Urothelium cell line (cell line): ENCODE results near the gene YBX2.

Experiments used
- DNase-seq: peaks from one replicate; pipeline ENCODE4 v3.0.0; 2011; ENCODE audit warnings: low spot score, mixed read lengths
- FAIRE-seq: peaks from 2 replicates; lab custom pipeline; 2011; peaks lifted over from hg19 to GRCh38; lab: Jason Lieb, UNC

Gene YBX2

DNA sequence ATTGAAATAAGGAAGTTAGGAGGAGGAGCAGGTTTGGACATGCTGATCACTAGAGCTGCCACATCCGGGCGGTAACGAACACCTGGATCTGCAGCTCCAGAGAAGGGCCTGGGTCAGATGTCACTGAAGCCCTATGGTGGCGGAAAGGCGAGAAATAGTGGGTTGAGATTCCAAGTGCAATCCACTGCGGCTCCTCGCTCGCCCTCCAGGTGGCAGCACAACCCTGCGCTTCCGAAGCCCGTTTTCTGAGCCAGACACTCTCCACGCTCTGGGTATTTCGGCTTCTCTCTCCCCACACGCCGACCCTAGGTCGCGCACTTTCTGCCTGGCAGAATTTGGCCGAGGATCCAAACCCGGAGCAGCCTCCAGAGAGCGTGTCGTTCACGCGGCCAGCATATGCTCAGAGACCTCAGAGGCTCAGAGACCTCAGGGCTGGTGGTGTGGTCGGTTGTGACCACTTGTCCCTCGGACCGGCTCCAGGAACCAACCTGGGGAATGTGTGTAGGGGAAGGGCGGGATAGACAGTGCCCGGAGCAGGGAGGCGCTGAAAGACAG lies 13.8 kb downstream of the YBX2 start:
- no peak for FAIRE-seq
- peak; percentile 69 for DNase-seq

DNA sequence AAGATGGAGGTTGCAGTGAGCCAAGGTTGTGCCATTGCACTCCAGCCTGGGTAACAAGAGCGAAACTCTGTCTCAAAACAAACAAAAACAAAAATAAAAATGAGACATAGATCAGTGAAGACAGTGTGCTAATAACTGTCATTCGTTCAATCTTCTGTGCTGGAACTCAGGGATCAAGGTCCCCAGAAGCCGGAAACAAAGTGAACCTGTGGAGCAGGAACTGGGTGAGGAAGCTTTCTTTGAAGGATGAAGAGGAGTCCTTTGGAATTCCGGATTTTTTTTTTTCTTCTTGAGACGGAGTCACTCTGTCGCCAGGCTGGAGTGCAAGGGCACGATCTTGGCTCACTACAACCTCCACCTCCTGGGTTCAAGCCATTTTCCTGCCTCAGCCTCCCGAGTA lies 15.0 kb downstream of the YBX2 start:
- FAIRE-seq, result no peak
- DNase-seq, result no peak

DNA sequence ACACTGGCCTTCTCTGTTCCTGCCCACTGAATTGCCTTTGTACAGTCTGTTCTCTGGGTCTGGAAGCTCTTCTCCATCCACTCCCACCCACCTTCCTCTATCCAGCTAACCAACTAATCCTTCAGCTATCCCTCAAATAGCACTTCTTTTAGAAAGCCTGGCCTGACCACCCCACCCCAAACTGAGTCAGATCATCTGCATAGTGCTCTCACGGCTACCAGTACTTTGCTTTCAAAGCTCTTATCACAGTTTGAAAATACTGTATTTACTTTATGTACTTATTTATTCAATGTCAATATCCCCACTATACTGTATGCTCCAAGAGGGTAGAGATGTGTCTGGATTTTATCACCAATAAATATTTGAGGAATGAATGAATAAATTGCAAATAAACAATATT lies 27.7 kb downstream of the YBX2 start:
- no peak for DNase-seq
- FAIRE-seq, result no peak

DNA sequence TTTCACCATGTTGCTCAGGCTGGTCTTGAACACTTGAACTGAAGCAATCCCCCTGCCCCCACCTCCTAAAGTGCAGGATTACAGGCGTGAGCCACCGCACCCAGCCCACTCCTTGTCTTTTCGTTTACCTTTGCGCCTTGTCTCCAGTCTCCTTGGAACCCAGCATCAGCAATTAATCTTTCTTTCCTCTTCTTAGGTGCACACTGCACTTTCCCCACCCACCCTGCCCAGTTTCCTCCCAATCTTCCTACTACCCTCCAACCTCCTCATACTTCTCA lies 30.7 kb downstream of the YBX2 start:
- FAIRE-seq, result no peak
- no peak for DNase-seq

DNA sequence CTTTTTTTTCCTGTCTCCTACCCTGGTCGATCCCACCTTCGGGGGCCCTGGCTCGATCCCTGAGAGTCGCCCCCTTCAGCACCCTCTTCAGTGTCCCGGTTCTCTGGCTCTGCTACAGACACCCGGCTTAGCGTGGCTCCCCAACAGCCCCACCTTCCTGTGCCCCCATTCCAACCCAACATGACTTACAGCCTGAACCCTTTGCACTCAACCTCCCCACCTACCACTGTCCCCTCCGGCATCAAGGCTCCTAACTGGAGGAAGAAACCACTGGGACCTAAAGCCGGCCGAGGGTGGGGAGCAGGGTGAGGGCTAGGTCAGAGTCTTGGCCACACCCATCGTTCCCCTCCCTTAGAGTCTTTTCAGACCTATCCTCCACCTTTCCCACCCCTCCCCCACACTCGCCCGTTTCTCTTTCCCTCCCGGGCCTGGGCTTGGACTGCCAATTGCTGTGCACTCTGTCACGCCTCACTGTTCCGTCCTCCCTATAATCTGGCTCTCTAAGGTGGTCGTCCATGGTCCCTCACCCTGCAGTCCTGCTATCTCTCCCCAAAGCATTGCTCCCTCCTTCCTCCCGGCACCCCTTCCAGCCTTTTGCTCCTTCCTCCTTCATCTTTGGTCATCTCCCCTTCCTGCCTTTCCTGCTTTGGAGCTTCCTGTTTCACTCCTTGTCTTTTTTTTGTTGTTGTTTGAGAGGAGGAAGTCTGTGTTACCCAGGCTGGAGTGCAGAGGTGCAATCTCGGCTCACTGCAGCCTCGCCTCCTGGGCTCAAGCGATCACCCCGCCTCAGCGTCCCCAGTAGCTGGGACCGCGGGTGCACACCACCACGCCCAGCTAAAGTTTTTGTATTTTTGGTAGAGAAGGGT lies 31.3 kb downstream of the YBX2 start:
- FAIRE-seq (no peak), DNase-seq (no peak)

DNA sequence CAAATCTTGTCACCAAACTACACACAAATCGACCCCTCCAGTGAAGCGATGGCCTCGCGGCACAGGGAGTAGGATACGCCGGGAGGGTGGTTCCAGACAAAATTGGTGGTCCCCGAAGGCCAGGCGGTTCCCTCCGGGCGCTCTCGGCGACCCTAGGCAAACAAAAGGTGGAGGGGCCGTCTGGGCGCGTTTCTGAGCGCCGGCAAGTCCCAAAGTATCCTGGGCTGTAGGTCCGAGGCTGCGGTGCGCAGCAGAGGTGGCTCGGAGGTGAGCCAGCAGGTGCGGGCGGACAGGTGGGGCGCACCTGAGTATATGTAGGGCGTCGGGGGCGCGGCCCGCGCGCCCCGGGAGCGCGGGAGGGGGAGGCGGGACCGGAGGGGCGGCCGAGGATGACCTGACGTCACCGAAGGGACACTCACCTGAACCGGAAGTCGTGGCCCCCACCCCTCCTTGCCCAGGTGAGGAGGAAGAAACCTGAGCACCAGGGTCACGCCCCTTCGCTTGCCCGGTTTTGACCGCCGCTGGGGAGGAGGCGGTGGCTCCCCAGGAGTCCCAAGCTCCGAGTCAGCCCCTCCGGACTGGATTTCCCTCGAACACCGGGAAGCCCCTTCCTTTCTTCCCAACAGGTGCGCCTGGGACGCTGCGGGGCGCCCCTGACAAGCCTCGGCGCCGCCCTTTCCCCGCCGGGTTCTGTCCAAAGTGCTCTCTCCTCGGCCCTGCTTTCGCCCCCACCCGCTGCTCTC lies 32.1 kb downstream of the YBX2 start, which contains the start of gene CLDN7:
CLDN7 (minus strand) TSS at position 287 of the 743 bp plus-strand sequence. CDS start 435 bp downstream, outside the sequence.
- DNase-seq (no peak), FAIRE-seq (no peak)

DNA sequence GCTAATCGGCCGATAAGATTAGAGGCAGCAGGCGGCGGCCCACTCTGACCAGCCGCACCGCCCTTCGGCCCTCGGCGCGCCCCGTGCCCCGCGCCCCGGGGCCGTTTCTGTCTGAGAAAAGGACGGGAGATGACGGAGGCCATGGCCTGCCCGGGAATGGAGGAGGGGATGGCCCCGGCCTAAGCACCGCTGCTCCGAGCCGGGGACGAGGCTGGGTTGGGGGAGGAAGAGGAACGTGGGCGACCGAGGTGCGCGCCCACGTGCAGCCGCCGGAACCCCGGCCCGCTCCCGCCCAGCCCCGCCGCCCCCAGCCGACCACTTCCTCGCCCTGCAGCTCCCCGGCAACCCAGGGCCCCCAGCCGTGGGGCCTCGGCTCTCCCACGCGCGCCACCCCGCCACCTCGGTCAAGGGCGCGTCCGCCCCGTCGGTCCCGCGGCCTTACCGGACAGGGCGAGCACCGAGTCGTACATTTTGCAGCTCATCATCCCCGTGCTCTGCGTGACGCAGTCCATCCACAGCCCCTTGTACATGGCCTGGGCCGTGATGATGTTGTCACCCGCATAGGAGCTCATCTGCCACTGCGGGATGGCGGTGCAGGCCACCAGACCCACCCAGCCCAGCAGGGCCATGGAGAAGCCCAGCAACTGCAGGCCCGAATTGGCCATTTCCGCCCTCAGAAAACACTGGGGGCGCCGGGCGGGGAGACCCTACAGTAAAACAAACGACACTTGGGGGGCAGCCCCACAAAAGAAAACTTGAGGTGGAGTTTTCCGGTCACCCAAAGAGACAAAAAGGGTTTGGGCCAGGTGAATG lies 32.9 kb downstream of the YBX2 start:
- DNase-seq (no peak), FAIRE-seq (no peak)

DNA sequence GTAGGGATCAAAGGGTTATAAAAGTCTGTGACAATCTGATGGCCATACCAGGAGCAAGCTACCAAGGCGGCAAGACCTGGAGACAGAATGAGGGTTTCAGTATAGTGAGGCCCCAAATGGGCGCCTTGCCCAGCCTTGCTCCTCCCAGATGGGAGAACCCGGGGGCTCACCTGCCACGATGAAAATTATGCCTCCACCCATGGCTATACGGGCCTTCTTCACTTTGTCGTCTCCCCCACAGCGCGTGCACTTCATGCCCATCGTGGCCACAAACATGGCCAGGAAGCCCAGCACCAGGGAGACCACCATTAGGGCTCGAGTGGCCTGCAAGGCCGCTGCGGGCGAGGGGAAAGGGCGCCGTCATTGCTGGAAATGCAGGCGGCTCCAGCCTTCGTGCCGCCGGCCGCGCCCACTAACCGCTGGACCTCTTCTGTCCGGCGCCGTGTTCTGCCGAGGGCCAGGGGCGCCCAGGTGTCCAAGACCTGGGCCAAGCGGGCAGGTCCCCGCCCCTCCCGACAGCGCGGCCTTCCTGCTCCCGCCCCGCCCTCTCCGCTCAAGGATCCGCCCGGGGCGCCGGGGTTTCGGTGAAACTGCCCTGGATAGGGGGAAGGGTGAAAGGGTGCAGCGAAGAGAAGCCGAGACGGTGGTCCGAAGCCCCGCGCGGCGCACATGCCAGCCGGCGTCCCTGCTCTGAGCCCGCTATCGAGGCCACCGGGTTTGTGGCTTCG lies 33.6 kb downstream of the YBX2 start:
- FAIRE-seq (no peak), DNase-seq (no peak)

DNA sequence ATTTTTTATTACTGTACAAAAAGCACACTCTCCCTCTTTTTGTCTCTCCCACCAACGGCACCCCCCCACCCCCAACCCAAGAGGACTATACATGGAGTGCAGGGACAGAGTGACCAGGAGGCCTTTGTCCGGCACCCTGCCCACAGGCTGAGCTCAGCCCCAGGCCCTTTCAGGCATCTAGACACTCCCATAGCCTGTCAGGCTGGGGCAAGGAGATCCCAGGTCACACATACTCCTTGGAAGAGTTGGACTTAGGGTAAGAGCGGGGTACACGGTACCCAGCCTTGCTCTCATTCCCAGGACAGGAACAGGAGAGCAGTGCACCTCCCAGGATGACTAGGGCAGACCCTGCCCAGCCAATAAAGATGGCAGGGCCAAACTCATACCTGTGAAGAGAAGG lies 34.3 kb downstream of the YBX2 start:
- no peak for DNase-seq
- FAIRE-seq, result no peak

DNA sequence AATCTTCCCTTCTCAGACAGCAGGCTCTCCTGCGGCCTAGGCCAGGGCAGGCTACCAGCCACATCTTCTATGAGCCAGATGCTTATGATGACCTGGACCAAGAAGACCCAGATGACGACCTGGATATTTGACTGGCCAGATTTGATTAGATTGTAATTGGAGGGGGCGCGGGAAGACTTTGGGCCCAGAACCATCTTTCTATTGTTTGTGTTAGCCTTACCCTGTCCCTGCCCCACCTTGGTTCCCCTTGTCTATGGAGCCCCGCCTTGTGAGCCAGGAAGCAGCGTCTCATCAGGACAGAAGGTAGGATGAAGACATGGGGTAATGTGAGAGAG lies 34.9 kb downstream of the YBX2 start:
- DNase-seq, result no peak
- no peak for FAIRE-seq

DNA sequence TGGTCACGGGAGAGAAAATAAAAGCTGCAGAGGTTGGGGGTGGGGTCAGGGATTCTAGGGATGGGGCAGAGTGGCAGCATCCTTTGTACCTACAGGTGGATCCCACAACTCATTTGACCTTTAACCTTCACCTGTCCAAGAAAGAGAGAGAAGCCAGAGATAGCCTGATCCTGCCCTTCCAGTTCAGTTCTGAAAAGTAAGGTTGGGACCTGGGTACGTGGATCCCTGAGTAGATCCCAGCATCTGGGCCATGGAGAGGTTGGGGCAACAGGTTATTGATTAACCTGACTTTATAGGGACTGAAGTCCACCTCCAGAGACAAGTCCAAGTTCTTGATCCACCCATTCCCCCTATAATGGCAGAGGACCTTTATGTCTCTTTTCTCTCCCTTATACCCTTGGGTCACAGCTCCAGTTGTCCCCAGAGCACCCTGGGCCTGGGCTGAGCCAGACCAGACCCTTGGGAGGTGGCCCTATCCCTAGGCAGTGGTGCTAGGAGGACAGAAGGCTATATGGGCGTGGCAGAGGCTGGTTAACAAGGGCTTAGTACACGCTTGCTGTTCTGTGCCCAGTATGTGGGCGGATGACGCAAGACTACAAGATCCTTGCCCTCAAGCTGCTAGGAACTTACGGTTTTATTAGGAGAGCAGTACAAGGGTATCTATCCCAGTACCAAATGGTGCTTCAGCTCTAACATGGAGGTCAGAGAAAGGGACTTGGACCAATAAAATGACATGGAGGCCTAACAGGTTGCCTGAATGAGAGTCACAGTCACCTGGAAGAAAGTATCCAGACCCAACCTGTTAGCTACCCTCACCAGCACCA lies 35.5 kb downstream of the YBX2 start:
- DNase-seq (no peak), FAIRE-seq (no peak)

DNA sequence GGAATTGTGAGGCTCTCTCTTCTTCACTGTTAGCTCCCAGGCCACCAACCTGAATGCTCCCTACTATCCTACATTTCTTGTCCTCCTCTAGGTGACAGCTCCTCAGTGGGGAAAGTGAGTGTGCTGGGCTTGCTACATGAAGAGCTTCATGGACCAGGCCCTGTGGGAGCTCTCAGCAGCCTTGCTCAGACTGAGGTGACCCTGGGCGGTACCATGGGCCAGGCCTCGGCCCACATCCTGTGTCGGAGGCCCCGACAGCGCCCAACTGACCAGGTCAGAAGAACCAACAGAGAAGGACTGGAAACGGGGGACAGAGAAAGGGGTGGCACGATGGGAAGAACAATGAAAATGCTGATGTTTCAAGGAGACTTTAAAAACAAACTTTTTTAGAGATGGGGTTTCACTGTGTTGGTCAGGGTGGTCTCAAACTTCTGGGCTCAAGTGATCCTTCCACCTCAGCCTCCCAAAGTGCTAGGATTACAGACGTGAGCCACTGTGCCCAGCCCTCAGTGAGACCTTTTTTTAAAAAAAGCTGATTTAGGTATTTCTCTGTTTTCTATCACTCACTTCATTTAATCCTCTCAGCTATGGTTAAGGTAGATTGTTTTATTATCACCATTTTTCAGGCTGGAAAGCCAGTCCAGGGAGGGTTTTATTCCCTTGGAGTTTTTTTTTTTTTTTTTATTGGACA lies 37.5 kb downstream of the YBX2 start:
- FAIRE-seq (no peak), DNase-seq (no peak)

DNA sequence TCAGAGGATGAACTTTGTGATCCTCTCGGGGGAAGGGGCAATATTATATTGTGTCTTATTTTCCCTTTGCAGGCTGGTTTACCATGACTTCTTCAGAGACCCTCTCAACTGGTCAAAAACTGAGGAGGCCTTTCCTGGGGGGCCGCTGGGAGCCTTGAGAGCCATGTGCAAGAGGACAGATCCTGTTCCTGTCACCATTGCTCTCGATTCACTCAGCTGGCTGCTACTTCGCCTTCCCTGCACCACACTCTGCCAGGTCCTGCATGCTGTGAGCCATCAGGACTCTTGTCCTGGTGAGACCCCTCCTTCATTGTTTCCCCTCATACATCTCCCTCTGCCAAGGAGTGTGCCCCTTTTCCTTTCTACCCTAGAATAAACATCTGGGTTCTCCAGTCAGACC lies 39.9 kb downstream of the YBX2 start:
- no peak for DNase-seq
- FAIRE-seq, result no peak

DNA sequence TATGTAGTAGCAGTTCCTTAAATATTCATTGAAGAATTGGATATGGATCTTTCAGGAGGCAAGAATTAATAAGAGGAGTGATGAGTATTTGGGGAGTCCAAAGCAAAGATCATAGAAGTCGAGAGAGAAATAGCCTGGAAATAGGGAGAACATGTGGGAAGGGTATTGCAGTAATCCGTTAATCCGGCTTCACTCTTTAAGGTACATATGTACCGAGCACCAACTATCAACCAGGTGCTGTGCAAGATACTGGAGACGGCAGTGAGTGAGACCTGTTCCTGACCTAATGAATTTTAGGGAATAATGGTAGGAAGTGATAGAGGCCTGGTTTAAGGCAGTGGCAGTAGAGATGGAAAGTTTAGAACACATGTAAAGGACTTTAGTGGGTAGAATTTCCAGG lies 41.4 kb downstream of the YBX2 start:
- no peak for FAIRE-seq
- no peak for DNase-seq

DNA sequence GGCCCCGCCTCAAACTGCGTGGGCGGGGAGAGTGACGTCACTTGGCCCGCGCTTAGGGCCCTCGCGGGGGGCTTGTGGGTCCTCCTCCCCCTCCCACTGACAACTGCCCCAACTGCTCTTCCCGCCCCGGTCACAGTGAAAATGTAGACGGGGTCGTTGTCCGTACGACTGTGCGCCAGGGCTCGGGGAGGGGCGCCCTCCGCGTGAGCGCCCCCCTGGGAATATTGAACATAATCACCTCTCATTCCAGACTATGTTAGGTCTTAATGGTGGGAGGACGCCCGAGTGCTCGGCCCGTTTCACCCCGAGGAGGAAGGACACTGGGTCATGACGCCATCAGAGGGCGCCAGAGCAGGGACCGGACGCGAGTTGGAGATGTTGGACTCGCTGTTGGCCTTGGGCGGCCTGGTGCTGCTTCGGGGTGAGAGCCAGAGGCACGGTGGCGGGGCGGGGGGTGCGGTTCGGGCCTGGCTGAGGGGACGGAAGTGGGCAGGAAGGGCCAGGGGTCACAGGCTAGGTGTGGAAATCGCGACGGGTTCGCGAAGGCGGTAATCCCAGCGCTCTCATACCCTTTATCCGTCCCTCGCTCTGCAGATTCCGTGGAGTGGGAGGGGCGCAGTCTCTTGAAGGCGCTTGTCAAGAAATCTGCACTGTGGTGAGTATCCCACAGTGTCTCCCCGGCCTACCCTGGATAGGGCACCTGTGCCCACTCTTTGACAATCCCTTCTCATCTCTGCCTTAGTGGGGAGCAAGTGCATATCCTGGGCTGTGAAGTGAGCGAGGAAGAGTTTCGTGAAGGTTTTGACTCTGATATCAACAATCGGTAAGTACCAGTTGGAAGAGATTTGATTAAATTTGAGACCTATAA lies 42.0 kb downstream of the YBX2 start, which contains the start of gene ELP5:
ELP5 (plus strand) TSS at position 40 of the 868 bp plus-strand sequence; CDS start at position 376, 336 bp downstream.
- peak; percentile 84 for DNase-seq
- FAIRE-seq, result peak; percentile 13

DNA sequence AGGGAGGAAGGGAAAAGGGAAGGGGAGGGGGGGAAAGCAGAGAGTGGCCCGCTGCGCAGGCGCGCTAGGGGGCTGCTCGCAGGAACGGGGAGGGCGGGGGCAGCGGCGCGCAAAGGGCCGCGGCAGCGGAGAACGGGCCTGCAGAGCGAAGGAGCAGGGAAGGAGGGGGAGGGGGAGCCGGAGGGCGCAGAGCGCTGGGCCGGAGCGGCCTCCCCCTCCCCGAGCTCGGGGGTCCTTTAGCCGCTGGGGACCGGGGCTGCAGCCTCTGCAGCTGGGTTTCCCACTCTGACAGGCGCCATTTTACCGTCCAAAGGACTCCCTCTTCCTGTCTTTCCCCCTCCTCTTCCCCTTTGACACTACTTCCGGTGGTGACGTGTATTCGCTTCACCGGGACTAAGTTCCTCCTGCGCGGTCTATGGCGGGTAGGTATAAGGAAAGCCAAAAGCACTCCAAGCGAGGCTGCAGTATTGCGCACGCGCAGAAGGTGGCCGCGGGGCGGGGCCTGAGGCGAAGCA lies 42.7 kb downstream of the YBX2 start, which contains the start of gene CTDNEP1:
CTDNEP1 (minus strand) TSS at position 74 of the 515 bp plus-strand sequence. CDS start 438 bp downstream, outside the sequence.
- FAIRE-seq (peak; percentile 81), DNase-seq (peak; percentile 92)

DNA sequence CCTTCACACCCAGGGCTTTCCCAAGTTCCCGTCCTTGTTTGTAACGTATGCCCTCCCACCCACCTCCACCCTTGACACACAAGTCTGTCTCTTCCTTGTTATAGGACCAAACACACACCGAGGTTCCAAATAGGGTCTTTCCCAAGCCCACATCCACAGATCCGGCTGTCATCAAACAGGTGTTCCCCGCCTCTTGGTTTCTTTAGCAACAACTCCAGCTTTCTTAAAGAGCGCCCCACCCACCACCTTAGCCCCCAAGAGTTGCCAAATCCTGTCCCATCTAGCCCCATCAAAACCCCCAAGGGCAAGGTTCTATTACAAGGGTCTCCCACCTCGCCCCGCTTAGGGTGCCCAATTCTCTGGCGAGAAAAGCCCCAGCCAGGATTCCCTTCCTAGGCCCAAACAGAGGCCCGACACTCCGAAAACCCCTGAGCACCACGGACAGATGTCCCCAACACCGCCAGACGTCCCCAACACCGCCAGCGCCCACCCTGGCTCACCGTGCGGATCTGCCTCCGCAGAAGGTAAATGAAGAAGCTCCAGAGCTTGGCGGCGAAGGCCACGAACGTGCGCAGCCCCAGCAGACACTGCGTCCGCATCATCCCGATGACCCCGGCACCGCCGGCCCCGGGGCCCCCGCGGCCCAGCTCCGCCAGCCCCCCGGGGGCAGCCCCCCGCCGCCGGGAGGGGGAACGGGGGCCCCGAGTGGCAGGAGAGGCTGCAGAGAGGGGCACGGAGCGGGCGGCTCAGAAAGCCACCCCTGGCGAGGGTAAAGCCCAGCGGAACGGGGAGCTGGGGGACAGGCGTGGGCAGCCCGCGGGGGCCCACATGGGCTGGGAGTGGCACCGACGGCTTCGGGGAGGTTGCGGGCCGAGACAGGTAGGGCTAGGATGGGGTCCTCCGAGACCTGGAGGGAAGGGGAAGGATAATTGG lies 43.5 kb downstream of the YBX2 start:
- DNase-seq (no peak), FAIRE-seq (no peak)
